NCI-H1092 (cell line): ENCODE measurements around the gene LINC01488.

Experiments used
- DNase-seq: peaks from one replicate; lab custom pipeline; 2025; lab: John Stamatoyannopoulos, UW

The LINC01488 gene

DNA sequence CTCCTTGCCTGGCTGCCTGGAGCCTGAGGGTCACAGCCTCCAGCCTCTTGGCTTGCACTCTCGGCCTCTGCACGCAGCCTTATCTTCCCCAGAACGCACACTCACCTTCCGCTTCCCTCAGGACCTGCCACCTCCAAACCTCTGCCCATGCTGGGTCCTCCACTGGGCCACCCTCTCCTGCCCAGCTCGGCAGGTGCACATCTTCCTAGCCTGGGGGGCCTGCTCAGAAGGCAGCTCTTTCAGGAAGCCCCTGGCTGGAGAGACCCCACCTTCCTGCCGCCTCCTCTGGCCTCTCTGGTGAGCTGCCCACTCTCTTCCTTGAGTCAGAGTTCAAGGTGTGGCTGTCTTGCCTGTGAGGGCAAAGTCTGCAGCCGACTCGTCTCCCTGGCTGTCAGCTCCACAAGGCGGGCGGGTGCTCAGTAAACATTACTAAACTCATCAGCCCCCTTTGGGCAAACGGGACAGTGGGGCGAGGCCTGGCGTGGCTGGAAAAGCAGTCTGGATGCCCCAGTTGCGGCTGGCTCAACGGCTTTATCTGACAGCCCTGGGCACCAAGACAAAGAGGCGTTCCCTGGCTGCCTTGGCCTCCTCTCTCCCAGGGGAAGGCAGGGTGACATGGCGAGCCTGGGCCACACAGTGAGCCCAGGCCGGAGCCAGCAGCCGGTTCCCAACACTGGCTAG is 1.7 kb upstream of the LINC01488 start:
- DNase-seq = no peak

DNA sequence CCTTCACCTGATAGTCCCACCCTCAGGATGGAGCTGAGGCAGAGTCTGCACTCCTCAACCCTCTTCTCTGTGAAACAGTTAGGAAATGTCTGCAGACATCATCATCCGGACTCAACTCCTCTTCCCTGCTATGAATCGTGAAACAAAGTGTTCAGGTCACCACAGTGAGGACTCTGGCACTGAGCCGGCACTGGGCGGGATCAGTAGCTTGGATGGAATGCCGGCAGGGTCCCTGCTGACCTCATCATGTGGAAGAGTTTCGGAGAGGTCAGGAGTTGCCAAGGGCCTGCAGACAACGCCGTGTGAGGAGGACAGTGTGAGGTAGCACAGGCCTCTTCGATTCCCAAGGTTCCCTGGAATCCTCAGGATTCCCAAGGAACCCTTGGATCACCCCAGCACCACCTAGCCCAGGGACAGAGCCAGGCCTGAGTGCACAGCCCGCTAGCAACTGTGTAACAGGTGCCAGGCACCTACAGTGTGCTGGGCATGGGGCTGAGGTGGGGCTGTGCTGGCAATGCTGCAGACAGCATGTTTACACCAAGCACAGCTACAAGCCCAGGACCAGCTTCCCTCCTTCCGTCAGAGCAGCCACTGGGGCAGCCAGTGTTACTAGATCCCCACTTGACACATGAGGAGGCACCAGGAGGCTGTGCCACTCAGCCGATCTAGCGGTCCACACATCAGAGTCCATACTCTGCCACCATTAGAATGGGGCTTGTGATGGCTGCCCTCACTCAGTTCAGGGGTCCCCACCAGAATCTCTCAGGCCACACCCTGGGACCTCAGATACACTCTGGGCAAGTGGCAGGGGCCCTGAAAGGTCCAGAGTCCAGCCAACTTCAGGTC is 693 bp upstream of the LINC01488 start:
- no peak for DNase-seq

DNA sequence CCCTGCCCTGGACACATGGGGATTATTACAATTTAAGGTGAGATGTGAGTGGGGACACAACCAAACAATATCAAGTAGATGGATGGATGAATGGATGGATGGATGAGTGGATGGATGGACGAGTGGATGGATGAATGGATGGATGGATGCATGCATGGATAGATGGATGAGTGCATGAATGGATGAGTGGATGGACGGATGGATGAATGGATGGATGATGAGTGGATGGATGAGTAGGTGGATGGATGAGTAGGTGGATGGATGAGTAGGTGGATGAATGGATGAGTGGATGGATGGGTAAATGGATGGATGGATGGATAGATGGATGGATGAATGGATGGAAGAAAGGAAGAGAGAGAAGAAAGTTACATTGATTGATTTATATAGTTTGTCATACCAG is 859 bp downstream of the LINC01488 start:
- no peak for DNase-seq

DNA sequence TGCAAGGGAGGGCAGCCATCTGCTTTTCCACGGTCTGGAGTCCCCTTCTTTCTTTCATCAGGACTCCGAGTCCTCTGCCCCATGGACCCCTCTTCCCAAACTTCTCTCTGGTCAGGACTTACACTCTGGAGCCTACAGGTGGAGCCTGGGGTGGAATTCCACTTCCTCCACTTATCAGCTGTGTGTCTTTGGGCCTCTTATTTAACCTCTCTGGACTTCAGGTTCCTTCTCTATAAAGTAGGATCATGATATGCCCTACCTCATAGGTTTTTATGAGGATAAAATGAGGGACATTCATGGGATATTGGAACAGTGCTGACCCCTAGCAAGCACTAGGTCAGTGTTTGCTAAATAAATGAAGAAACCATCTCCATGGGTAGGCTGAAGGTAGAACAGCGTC is 1.7 kb downstream of the LINC01488 start:
- DNase-seq = no peak

DNA sequence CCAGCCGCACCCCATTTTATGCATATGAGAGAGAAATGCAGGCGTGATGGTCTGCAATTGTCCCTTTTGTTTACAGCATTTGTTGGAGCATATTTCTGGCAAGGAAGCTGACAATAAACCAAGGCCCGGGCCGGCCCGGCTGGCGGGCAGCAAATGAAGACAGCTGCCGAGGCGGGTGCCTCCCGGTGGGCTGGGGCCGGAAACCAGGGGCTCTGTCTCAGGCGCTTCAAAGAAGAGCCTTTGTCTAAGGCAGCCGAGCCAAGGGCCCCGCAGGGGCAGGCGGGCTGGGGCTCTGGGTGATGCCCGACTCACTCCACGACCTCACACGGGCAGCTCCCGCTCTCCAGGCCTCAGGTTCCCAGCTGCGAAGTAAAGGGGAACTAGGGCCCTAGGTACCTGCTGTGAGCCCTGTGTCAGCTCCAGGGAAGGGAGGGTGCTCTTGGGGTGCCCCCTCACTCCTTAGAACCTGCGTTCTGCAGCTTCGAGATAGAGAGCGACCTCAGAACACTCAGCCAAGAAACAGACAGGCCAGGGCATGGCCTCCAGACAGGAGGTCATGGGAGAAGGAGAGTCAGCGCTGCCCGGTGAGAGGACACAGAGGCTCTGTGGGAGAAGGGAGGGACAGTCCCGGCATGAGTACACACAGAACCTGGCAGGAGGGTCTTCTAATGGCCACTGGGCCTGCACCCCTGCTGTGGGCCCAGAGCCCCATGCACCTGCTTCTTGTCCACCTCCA is 2.4 kb downstream of the LINC01488 start:
- no peak for DNase-seq

DNA sequence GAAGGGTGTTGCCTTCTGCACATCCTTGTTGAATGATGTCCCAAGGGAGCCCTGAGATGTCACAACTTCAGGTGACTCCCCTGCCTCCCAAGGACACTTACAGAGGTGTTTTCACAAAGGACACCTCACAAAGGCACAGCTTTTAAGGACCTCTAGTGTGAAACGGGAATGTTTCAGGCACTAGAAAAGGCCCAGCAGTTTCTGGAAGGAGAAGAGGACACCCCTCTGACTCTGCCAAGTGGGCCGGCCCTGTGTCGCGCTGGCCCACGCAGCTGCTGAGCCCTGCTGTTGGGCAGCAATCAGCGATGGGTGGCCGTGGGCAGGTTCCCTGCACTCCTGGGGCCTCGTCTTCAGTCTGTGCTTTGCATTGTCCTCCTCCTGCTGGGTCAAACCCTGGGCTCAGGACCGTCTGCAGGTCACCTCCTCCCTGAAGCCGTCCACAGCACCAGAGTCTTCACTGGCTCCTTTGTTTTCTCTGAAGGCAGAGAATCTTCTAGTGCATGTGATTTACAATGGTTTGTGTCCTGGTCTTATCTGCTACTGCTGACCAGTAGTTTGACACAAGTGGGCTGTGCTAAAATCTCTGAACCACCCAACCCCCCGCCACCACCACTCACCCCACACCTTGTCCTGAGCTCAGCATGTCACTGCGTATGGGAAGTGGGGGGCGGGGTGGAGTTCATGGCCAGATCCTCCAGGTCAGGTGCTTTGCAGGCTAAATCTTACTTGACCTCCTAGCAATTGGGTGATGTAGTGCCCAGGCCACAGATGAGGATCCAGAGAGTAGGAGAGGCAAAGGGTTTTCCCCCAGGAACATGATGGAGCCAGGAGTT is 3.2 kb downstream of the LINC01488 start:
- DNase-seq = no peak

DNA sequence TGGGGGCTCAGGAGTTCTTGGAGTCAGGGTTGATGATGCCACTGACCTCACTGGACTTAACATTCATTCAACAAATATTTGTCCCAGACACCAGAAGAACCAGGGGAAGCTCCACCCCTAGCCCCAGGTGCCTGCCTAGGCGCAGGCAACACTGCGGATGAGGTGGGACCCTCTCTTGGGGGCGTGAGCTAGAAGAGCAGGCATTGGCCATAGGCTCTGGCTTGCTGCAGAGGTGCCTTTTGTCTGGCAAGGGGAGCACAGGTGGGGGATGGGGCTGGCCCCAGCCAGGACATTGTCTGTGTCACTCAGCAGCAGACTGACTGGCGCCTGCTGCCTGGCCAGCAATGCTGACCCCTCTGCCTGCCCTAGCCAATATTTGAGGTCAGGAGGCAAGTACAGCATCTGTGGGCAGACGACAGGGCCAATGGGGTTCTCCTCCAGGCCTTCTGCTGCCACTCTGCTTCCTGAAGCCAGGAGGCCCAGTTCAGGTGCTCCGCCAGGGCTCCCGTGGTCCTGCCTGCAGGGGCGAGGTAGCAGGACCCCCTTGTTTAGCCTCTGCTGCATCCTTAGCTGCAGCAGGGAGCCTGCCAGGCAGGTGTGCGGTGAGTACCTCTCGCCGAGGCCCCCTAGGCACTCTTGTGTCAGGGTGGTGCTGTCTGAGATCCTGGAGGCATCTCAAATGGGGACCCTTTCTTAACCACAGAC is 4.0 kb downstream of the LINC01488 start:
- DNase-seq = no peak

DNA sequence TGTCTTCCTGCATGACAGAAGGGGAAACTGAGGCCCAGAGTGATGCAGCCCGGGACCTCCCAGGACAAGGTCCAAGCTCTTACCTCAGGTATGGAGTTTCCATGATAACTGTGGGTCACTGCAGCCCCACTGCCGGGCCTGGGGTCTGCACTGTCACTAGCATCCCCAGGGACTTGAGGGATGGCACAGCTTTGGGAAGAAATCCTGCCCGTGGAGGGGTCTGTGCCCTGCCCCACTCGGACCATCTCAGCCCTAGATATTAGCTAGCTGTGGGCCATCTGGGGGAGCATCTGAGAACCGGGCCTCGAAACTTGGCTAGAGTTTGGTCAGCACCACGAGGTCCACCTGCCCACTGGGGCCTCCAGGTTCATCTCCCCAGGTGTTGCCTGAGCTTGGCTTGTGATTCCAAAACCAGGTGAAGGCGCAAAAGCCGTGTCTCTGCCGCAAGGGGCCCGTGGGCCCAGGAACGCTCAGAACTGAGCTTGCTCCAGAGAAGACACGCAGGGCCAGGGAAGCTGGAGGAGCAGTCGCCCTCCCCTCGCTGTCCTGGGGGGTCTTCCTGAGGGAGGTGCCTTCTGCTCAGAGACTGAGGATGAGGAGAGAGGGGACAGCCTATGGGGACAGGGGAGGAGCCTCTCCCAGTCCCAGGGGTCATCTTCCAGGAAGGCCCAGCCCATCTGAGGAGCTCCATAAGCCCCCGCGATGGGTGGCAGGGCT is 4.8 kb downstream of the LINC01488 start:
- no peak for DNase-seq

DNA sequence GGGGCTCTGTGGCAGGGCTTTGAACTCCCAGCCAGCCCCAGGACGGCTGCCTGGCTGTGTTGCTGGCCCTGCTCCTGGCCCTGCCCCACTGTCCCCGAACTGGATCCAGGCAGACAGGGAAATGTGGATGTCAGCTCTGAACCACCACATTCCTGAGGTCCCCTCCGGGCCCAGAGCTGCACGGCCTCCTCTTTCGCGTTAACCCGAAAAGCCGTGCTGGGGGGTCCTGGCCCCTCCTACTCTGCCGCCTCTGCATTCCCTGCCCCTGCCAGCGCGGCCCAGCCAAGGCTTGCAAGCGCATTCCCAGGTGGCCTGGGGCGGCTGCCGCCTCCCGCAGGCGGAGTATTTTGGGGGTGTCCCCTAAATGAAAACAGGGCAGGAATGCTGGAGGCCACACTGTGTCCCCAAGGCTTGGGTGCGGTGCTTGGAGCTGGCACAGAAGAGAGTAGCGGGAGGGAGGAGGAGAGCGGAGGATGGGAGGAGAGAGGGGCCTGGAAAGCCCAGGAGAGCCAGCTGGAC is 5.4 kb downstream of the LINC01488 start:
- DNase-seq = no peak

DNA sequence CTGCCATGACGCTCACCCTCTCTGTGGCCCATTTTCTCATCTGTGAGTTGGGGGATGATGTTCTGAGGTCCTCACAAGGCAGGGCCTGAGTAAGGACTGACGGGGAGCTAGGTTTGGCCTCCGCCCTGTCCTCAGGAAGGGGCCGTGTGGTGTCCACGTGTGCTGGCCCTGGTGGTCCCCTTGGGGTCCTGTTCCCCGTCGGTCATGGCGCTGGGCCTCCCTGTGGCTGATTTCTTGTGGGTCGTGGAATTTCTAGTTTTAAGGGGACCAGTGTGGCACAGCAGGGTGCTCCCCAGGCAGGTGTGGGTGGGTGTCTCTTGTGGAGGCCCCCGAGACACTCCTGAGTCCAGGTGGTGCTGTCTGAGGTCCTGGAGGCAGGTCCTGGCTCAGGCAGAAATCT is 5.9 kb downstream of the LINC01488 start:
- DNase-seq = no peak

DNA sequence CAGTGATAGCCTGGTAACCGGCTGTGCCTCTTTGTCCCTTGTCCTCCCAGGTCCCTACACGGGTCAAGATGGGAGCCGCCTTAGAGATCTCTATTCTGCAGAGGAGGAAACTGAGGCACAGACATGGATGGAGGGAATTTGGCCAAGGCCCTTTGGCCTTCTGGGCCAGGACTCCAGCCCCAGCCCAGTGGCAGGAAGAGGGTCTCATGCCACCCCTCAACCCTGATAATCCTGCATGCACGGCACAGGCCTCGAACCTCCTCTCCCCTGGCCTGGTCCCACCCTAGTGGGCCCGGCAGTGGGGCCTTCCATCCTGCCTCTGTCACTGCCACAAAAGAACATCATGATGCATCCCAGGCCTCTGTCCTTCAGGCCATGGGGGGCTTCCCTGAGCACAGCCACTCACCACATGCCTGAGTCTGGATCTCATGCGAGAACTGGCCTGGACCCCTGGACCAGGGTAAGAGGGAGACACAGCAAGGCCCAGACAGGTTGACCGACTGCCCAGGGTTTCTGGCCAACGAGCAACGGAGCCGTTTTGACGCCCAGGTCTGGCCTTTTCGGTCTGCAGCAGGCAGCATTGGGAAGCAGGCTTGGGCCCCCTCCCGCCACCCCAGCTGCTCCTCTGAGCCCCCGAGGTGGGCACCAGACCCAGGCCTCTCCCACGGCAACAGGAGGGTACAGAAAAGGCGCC is 6.5 kb downstream of the LINC01488 start:
- DNase-seq = no peak

DNA sequence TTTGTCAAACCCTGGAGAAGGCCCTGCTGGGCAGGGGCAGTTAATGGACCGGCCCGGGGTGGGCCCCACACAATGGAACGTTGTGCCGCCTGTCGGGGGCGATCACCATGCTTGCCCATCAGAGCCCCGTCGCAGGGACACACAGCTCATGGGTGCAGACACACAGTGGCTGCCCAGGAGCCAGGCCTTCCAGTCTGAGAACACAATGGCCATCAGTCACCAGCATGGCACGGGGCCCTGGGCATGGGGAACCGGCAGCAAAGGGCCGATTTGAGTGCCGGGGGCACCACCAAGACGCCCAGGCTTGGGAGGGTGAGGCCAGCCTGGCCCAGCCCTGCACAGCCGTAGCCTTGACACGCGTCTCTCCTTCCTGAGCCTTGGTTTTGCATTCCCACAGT is 7.1 kb downstream of the LINC01488 start:
- no peak for DNase-seq

DNA sequence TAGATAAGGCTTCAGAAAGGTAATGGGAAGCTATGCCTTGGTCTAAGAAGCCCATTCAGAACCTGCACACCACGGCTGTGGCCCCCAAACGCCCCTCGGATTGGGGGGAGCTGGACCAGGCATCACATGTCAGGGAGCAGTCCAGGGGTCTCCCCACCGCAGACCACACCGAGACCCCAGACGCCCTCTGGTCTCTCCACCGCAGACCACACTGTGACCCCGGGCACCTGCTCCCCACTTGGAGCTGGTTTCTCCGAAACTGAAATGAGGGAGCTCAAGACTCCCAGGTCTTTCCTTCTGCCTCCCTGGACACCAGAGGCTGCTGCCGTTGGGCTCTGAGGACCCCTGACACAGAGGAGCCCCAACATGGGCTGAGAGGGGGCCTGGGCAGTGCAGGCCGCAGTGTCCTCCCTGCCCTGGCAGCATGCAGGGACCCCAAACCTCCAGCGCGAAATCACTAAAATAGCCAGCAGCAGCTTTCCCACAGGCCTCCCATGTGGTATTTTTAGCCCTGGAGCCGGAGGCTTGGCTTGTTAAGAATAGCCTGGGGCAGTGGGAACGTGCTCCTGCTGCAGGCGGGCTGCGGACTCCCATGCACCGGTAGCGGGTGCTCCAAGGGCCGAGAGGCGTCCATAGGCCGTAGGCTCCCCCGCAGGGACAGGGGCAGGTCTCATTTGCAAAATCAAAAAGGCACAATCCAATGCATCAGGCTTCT is 7.7 kb downstream of the LINC01488 start:
- DNase-seq = no peak

DNA sequence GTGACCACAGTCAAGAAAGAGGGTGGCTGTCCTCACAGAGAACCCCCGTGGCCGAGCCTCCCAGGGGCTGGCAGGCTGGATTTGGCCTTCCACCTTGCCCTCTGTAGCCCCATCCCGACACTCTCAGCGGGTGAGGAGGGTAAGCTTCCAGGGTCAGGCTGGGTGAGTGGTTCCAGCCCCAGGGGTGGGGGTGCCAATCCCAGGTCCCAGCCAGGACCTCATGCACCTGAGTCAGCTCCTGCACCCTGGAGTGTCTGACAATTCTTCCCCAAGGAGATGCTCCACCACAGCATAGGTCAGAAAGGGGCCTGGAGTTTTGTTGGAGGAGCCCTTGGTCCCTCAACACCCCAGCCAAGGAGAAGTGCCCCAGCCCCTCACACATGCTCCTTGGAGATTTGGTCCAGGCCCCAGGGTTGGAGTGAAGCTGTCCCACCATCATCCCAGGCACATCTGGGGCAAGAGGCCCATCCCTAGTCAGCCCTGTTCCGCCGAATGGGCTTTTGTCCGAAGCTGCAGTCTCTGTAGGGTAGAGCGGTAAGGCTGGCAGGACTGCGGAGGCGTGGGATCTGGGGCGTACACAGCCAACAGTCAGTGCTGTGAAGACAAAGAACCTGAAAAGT is 8.4 kb downstream of the LINC01488 start:
- DNase-seq = no peak

DNA sequence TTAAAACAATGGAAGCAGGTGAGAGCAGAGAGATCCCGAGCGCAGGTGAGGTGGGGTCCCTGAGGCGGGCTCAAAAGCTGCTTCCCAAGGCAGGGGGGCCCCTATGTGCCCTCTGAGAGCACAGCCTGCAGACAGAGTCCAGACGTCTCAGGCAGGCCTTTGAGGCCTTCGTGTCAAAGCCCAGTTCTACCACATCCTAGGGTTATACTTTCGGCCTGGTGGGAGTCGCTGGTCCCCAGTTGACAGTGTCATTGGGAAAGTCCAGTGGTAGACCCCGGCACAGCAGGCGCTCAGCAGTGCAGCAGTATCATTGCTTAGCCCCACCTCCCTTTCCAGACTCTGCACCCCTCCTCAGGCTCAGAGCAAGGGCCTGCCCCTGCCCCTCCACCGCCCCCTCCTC is 9.1 kb downstream of the LINC01488 start:
- no peak for DNase-seq

DNA sequence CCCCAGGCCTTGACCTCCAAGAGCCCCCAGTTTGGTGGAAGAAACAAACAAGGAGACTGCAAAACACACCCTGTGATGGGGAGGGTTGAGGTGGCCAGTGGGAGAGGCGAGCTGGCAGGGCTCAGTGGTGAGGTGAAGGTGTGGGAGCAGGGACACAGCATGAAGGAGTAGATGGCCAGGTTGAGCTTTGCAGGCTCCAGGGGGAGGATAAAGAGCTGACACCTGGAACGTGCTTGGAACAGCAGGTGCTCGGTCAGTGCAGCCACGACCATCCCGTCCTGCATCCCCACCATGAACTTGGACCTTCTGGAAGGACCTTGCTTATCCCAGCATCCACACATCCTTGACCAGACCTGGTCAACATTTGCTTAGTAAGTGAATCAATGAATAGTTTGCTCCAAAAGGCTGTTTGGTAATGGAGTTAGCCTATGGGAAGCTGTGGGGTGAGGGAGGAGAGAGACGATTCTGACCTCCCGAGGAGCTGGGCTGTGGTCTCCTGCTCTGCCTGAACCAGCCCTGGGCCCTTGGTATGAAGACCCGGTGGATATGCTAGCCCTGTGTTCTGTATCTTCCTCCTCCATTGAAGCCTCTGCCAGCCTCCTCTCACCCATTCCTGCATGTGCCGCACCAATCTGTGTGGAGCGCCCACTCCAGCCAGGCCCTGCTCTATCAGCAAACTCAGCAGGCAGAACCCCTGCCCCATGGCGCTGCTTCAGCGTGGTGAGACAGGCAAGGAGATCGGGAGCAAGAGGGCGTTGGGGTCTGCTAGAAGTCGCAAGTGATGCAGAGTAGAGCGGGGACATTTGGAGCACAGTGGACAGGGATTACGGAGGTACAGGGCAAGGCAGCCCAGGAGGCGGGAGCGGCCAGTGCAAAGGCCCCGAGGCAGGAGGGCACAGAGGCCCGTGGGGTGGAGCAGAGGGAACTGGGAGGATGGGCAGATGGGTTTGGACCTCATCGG is 9.9 kb downstream of the LINC01488 start:
- DNase-seq = no peak

DNA sequence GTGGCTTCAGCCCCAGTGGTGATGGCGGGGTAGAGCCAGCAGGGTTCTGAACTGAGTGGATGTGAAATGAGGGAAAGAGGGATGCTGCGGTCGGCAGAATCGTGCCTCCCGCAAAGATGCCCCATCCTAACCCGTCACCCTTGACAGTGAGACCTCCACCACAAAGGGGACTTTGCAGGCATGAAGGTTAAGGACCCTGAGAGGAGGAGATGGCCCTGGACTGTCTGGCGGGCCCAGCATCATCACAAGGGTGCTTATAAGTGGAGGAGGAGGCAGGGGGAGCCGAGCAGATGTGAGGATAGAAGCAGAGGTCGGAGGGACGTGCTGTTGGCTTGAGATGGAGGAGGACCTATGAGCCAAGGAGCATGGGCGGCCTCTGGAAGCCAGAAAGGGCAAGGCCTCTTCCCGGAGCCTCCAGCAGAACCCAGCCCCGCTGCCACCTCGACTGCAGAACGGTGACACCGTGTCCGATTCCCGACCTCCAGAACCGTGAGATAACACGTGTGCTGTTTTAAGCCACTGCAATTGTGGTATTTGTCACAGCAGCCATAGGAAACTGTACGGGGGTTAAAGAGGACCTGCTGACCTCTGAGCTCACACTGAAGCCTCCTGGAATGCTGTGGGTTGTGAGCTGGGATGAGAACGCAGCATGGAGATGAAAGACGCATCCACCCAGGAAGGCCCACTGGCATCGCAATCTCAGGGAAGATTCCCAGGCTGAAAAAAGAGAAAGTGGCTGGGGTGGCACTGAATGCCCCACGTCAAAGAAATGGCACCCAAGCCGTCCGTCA is 10.9 kb downstream of the LINC01488 start:
- DNase-seq = no peak
